Myocyte (in vitro differentiated cells): Measurements from ENCODE around the gene OR7C1. TPM values are rescaled to one million over a fixed set of nuclear protein-coding genes. Genes with fewer than 3 reads are reported as not detected.
"Not testable (repeated sequence)": the region's sequence is repeated elsewhere in the genome, so short reads cannot be mapped to it uniquely, and the experiment has no call there.

Experiments used
- DNase-seq: peaks from one replicate; pipeline ENCODE4 v3.0.0-alpha.2; 2012; ENCODE audit warnings: low read depth
- polyA plus RNA-seq: library from polyadenylated mRNA; unstranded; fragments of >200 nt; gene quantifications from one replicate; pipeline ENCODE4 v1.2.1, GENCODE V29; 2012; ENCODE audit warnings: missing spikeins
- total RNA-seq: library from RNA; depleted of rRNA; stranded (reverse); fragments of >200 nt; gene quantifications from 2 replicates; pipeline ENCODE4 v1.2.3, GENCODE V29; 2014

The OR7C1 gene
- total RNA-seq: 0.05 and 0.24 TPM in 2 replicates
- 0.01 TPM for polyA plus RNA-seq

- DNase-seq: peak; percentile 48
Measured at GRCh38 chr19:14835011-14835410, at the start of gene OR7C1, which contains the start of gene OR7A5. Gene OR7C1 (minus strand): TSS chr19:14835185. CDS start chr19:14800136, 35,049 bp downstream. Gene OR7A5 (minus strand): TSS chr19:14835185. CDS start chr19:14828241, 6,944 bp downstream.

DNA sequence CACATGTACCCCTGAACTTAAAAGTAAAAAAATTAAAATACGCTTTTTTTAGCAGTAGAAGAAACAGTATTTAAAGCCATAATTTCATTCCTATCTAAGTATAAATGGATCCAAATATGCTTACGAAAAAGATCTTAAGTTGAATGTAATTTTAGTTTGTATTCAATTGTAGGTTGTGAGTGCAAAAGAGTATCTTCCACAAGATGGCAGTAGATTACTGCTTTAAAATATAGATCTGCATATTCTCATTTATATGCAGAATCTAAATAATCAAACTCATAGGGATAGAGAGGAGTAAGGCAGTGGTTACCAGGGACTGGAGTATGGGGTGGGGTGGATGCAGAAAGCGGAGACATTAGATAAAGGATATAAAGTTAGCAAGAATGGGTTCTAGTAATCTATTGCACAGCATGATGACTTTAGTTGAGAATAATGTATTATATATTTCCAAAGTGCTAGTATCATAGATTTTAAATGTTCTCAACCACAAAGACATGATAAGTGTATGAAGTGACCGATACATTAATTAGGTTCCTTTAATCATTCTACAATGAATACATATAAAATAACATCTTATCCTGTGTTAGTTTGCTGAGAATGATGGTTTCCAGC is 36.7 kb upstream of the OR7C1 start:
- DNase-seq: peak; percentile 8

DNA sequence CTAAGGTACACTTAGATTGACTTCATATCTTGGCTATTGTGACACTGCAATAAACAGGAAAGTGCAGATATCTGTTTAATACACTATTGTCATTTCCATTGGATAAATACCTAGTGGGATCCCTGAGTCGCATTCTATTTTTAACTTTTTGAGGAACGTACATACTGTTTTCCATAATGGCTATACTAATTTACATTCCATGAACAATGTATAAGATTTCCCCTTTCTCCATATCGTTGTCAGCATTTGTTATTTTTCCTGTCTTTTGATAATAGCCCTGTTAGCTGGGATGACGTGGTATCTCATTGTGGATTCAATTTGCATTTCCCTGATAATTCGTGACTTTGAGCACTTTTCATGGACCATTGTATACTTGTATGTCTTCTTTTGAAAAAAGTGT is 33.5 kb upstream of the OR7C1 start:
- DNase-seq: no peak

DNA sequence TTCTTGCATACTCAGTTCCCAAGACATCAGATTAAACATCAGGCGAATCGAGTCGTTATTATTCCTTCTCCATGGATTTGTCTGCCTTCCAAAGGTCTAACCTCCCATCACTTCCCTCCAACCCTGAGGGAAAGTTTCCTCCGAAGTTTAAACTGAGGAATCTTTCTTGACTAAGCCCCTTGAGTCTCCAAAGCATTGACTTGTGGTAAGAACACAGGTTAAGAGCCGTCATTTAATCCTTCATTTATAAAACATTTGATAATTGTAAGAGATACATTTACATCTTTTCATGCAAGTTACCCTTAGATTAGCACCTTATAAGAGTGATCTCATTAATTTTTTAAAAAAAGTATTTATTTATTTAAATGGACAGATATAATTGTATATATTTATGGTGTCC is 13.8 kb upstream of the OR7C1 start, which contains the start of gene OR7A10:
Gene OR7A10, minus strand, starts transcription at position 101 of the 400 bp plus-strand sequence. CDS start 7,045 bp downstream, outside the sequence.
- DNase-seq: no peak

DNA sequence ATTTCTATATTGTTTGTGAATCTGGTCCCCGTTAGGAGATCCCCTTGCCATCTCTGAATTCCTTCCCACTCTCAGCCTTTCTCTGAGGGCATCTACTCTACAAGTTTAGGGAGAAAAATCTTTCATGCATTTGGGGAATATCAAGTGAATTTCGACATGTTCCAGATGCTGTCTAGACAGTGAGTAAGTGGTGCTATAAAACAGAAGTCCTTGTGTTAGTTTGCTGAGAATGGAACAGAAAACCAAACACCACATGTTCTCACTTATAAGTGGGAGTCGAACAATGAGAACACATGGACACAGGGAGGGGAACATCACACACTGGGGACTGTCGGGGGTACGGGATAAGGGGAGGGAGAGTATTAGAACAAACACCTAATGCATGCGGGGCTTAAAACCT is 8.6 kb upstream of the OR7C1 start:
- DNase-seq: no peak

DNA sequence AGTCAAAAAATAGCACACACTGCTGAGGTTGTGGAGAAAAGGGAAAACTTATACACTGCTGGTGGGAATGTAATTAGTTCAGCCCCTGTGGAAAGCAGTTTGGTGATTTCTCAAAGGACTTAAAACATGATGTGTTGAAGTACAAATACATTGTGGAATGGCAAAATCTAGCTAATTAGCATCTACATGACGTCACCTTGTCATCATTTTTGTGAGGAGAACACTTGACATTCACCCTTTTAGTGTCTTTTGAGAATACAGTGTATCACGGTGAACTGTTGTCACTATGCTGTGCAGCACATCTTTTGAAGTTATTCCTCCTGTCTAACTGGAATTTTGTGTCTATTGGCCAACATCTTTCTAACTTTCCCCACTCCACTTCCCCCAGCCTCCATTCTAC is 8.2 kb upstream of the OR7C1 start:
- DNase-seq: no peak

- peak; percentile 20 for DNase-seq
Measured at GRCh38 chr19:14840206-14840605, 5.2 kb upstream of the OR7C1 start.

- no peak for DNase-seq
Measured at GRCh38 chr19:14837391-14837790, 2.4 kb upstream of the OR7C1 start.

GRCh38 chr19:14830702-14831101 is 4.3 kb downstream of the OR7C1 start:
- DNase-seq: no peak

DNA sequence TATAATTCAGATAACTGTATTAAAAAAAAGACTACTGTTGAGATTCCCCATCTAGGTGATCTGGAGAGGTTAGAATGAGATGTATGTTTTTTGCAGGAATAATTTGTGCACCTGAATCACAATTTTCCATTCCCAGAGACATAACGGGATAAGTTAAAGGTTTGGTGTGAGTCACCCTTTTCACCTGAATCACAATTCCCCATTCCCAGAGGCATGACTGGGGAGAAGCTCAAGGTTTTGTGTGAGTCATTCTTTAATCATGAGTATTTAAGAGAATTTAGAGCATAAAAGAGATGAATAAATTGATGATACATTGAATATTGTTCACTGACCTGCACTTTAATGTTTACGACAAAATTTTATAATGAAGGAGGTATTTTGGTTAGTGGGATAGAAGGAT is 9.0 kb downstream of the OR7C1 start:
- DNase-seq: no peak

DNA sequence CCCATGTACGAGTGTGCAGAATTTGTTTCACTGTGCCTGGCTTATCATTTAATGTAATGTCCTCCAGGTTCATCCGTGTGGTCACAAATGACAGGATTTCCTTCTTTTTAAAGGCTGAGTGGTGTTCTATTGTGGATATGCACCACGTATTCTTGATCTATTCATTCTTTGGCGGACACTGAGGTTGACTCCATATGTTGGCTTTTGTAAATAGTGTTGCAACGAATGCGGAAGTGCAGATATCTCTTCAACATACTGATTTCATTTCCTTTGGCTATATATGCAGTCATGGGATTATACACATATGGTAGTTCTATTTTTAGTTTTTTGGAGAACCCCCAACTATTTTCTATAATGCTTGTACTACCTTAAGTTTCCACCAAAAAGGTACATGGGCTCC is 13.0 kb downstream of the OR7C1 start:
- no peak for DNase-seq

GRCh38 chr19:14818588-14818987 is 16.4 kb downstream of the OR7C1 start:
- DNase-seq: no peak

DNA sequence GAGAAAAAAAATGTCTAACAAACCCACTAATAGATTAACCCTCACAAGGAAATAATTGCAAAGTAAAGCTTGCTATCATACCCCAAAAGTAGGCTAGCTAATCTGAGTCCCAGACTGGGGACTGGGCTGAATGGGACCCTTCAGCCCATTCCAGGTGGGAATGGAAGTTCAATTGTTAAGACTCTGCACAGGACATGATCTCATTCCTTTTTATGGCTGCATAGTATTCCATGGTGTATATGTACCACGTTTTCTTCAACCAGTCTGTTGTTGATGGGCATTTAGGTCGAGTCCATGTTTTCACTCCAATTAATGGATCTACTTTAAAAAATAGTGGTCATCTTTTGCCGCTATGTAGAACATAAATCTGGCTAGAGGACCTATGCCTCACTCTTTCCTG is 17.9 kb downstream of the OR7C1 start:
- no peak for DNase-seq

DNA sequence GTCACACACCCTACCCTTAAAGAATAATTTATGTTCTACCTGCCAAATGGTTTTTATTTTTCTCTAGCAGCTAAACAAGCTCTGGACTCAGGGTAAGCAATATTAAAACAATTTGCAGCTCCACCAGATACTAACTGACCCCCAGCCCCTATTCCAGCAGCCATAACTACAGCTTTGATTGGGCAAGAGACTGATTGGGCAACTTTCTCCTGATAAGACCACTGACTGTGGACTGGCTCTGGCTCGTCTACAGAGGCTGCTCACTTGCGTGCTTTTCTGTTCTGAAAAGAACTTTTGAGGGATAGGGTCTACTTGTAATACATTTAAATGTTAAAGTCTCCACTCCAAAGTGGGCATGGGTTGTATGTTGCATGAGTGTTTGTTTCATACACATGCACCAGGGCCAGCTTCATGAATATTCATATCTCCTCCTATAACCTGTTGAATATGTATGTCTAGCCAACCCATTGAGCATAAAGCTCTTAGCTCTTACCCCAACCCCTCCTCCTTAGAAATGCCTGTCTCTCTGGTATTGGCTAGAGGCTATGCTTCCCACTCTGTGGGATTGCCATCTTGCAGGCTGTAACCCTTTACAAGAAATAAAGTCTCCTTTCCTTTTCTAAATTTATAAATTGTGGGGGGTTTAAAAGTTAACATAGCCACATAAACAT is 19.9 kb downstream of the OR7C1 start:
- no peak for DNase-seq

GRCh38 chr19:14809272-14810057 is 25.5 kb downstream of the OR7C1 start:
- no peak for DNase-seq

DNA sequence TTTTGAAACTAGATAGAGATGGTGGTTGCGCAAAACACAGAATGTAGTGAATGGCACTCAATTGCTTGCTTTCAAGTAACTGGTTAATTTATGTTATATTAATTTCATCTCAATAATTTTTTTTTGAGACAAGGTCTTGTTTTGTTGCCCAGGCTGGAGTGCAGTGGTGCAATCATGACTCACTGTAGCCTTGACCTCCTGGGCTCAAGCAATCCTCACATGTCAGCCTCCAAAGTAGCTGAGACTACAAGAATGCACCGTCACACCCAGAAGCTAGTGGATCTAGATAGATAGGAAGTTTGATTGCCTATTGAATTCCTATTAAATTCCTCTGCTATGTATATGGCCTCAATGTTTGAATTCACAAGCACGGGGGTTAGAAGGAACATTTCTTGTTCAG is 30.2 kb downstream of the OR7C1 start:
- no peak for DNase-seq

- DNase-seq: no peak
Measured at GRCh38 chr19:14798760-14799159, 36.2 kb downstream of the OR7C1 start.

DNA sequence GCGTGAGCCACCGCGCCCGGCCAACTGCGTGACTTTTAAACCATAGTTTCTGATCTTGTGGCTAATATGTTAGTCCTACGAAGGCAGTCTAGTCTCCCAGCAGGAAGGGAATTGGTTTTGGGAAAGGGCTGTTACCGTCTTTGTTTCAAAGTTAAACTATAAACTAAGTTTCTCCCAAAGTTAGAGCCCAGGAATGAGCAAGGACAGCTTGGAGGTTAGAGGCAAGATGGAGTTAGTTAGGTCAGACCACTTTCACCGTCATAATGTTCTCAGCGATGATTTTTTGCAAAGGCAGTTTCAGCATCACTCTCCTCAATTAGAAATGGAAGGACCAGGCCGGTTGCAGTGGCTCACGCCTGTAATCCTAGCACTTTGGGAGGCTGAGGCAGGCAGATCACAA is 39.0 kb downstream of the OR7C1 start:
- DNase-seq: no peak

DNA sequence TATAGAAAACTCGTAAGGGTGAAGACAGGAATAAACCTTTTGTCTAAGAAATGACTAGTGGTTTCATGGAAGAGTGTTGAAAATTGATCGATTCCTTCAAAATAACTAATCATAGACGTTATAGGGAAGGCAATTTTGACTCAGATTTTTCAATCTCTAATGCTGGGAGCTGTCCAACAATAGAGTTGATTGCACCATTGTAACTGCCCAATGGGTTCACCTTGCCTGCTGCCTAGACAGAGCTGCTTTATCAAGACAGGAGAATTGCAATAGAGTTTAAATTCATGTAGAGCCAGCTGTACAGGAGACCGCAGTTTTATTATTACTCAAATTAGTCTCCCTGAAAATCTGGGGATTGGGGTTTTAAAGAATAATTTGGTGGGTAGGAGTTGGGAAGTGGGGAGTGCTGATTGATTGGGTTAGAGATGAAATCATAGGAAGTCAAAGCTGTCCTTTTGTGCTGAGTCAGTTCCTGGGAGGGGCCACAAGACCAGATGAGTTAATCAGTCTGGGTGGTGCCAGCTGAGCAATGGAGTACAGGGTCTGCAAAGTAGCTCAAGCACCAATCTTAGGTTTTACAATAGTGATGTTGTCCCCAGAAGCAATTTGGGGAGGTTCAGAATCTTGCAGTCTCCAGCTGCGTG is 39.8 kb downstream of the OR7C1 start:
- DNase-seq: no peak

DNA sequence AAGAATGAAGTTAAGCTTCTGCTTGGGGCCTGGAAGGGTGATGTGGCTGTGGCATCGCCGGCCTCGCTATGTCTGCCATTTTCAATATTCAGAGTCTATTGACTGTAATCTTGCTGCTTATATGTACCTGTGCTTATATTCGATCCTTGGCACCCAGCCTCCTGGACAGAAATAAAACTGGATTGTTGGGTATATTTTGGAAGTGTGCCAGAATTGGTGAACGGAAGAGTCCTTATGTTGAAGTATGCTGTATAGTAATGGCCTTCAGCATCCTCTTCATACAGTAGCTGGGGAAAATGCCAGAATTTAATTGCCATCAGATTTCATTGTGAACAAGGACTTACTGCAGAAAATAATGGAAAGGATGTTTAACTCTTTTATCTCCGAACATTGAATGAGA is 42.7 kb downstream of the OR7C1 start:
- not testable (repeated sequence) for DNase-seq

DNA sequence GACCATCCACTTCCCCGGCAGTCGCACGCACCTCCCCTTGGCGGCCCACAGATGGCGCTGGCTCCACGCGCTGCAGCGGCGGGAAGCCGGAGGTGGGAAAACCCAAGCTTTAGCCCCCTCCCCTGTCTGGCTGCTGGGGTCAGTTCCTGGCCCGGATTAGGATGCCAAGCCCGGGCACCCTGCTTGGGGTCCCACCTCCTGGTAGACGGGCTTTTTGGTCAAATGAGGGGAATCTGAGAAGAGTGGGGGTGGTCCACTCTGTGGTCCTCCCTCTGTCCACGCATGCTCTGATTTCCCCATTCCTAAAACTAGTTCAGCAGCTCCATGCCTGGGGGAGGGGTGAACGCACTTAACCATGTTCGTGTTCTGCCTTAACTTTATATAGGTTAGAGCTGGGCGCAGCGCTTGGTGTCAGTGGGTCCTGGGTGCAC is 48.5 kb downstream of the OR7C1 start:
- DNase-seq: peak; percentile 18
